Esophagus muscularis mucosa (tissue), 3 donors: Measurements from ENCODE around the gene CCDC188.

Experiments used
- POLR2A ChIP-seq: fragments of 450-650 bp; IDR thresholded peaks from one replicate; pipeline ENCODE4 v1.6.1; 2017; ENCODE audit warnings: antibody characterized with exemption, moderate library complexity, mild to moderate bottlenecking, low read depth
- POLR2AphosphoS5 ChIP-seq, 2 donors: sonication (generic); formaldehyde crosslinking; IDR thresholded peaks; one replicate each; pipeline ENCODE4 v1.6.1; 2017; ENCODE audit warnings: antibody characterized with exemption in 2 of 2
- TF ChIP-seq, protein P1 (sequence below), 3 experiments: fragments of 200-600 bp in 2 of 3; fragments of 450-650 bp in 1 of 3; sonication (generic) in 2 of 3; IDR thresholded peaks; one replicate each; pipeline ENCODE4 v1.5.1; 2017 to 2019; ENCODE audit warnings: antibody characterized with exemption in 3 of 3, mild to moderate bottlenecking in 2 of 3, moderate library complexity in 1 of 3

GRCh38 chr22:20164863-20165262 lies 14.0 kb upstream of the CCDC188 start:
- TF ChIP-seq, protein P1, sequence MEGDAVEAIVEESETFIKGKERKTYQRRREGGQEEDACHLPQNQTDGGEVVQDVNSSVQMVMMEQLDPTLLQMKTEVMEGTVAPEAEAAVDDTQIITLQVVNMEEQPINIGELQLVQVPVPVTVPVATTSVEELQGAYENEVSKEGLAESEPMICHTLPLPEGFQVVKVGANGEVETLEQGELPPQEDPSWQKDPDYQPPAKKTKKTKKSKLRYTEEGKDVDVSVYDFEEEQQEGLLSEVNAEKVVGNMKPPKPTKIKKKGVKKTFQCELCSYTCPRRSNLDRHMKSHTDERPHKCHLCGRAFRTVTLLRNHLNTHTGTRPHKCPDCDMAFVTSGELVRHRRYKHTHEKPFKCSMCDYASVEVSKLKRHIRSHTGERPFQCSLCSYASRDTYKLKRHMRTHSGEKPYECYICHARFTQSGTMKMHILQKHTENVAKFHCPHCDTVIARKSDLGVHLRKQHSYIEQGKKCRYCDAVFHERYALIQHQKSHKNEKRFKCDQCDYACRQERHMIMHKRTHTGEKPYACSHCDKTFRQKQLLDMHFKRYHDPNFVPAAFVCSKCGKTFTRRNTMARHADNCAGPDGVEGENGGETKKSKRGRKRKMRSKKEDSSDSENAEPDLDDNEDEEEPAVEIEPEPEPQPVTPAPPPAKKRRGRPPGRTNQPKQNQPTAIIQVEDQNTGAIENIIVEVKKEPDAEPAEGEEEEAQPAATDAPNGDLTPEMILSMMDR (IDR thresholded peaks at IDR 0.05), result no peak
- no peak for TF ChIP-seq POLR2A
- TF ChIP-seq POLR2AphosphoS5 (IDR thresholded peaks at IDR 0.05), result no peak
